Activated CD8-positive, alpha-beta memory T cell treated with anti-CD3 and anti-CD28 coated beads, Interleukin-2, amount 50 U/mL, for 24 hours (primary cell): ENCODE measurements around the gene EMX1.

ENCODE experiments used
- DNase-seq: peaks from one replicate; pipeline ENCODE4 v3.0.0-alpha.2; 2020; ENCODE audit errors: extremely low read depth

The EMX1 gene

DNA sequence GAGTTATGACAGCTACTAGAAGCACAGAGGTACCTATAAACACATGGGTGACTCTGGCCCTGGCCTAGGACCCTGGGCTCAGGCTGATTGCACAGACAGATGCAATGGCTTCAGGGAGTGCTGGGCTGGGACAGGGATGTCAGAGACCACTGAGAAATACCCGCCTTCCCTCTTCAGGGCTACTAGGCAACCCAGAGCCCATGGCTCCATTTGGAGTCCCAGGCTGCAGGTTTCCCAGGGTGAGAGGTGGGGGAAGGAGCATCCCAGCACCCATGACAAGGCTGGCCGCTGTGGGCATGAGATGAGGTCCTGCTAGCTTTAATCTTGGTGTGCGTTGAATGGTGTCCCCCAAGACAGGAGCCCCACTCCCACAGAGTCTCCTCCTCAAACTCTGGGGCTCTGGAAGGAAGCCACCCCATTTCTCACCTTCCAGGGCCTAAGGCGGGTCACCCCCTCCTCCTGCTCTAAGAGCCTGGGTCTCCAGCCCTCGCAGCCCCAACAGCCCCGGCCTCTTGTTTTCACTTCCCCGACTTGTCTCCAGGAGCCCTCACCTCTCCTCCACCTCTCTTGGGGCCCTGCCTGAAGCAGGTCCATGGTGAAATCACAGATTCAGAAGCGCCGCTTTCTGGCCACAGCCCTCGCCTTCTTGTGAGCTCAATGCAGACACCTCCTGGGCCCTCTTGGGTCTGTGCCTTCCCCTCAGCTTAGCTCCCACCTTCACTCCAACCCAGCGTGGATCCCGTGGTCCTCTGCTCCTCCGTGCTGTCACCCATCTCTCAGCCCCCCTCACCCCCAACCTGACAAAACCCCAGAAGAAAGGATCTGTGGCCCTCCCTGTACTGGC lies 41.4 kb downstream of the EMX1 start:
- no peak for DNase-seq

DNA sequence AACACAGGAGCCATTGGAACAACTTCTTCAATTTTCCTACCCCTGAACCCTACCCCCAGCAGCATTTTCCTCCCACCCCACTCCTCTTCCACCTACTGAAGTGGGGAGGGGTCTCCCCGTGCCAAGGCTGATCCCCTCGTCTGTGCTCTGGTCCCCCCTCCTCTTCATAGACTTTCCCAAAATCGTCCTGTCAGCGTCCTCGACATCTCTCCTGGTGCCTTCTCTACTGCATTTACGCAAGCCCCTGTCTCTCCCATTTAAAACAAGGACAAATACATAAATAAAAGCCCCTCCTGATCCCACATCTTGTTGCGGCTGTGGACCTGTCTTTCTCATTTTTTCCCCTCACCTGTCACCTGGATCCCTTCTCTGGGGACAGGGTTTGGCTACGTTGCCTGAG lies 42.2 kb downstream of the EMX1 start:
- no peak for DNase-seq

DNA sequence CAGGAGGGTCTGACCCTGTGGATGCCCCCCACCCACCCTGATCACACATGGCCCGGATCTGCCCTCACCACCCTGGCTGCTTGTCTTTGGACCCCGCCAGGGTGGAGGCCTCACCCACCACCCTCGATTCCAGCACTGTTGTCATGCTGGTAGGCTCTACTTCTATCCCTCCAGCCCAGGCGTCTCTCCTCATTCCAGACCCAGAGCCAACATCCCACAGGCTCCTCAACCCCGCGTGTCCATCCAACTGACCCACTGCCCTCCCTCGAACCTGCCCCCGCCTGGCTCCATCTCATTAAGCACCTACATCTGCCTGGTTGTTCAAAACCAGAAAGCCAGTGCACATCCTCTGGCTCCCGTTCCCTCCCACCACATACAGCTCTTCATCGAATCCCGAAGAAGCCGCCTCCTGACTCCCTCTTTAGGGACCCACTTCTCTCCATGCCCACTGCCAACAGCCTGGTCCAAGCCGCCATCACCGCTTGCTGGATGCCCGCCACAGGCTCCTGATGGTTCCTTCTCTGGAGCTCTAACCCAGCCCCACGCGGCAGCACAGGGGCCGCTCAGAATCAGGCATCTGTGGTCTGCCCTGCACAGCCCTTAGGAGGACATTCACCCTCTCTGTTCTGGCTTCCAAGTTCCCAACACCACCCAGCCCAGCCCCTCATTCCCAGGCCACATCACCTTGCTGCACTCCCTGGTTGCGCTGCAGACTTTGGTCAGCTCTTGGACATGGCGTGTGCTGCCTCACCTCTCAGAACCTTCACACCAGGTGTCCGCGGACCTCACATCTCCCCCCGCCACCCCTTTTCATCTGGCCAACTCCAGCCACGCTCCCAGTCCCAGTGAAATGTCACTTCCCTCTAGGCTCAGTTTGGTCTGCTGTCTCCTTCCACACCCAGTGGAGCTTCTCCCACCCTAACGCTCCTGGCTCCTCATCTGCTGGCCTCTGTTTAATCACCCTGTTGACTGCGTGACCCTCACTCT lies 43.0 kb downstream of the EMX1 start:
- DNase-seq = no peak

DNA sequence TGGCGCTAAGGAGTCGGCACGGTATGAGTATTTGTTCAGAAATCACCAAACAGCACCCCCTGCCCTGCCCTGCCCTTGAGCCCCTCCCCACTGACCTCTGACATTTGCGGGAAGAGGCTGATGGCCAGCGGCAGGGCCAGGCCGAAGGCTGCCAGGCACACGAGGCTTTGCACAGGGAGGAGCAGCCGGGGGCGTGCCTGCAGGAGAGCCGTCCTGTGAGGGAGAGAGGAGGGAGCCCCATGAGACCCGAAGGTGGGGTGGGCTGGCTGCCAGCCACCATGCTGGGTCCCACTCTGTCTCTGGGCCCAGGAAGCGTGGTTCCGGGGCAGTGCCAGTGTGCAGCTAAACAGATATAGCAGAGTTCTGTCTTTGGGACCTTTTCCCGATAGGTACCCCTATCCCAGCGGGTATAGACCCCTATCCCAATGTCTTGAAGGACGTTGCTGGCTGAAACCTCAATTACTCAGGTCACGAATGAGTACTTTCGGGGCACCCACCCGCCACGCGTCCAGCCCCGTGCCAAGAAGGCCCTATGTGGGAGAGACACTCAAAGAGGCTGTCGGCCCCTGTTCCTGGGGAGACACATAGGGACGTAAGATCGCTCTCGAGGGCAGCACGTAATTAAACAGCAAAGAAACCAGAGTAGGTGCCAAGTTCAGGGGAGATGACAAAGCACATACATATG lies 43.9 kb downstream of the EMX1 start:
- DNase-seq = no peak

DNA sequence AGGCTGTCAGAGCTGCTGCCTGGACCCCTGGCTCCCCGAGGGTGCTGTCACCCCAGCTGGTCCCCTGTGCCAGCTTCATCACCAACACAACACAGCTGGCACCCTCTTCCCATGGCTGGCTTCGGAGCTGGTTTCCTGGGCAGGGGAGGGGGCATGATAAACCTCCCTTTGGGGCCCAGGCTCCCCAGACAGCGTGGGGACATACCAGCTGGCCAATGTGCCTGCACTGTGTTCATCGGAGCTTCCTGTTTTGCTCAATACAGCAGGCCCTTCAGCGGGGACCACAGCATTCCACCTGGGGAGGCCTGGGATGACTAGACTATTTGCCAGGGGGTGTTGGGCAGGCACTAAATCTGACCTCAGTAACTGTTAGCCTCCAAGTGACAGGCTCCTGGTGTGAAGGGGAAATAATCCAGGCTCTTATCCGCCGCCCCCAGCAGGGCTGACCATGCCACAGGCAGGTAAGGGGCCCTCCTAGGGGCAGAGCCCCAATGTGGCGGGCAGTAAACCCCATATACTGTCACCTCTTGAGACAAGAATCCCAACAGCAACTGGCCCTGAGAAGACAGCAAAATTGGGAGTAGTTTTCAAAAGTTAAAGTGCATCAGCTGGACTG lies 44.6 kb downstream of the EMX1 start:
- DNase-seq = no peak

DNA sequence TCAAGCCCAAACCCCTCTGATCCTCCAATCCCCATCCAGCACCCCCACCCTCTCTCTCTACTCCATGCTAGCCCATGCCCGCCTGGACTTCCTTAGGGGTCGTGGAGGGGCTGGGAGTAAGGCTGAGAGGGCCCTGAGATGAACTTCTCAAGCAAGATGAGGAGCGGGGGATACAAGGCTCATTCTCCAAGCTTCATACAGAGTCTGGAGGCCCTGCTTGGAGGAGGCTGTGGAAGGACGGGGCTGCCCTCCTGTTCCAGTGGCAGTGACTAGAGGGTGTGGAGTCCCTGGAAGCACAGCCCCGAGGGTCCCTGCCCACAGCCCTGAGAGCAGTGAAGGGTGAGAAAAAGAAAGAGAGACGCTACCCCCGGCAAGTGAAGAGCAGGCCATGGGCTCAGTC lies 45.6 kb downstream of the EMX1 start:
- no peak for DNase-seq

DNA sequence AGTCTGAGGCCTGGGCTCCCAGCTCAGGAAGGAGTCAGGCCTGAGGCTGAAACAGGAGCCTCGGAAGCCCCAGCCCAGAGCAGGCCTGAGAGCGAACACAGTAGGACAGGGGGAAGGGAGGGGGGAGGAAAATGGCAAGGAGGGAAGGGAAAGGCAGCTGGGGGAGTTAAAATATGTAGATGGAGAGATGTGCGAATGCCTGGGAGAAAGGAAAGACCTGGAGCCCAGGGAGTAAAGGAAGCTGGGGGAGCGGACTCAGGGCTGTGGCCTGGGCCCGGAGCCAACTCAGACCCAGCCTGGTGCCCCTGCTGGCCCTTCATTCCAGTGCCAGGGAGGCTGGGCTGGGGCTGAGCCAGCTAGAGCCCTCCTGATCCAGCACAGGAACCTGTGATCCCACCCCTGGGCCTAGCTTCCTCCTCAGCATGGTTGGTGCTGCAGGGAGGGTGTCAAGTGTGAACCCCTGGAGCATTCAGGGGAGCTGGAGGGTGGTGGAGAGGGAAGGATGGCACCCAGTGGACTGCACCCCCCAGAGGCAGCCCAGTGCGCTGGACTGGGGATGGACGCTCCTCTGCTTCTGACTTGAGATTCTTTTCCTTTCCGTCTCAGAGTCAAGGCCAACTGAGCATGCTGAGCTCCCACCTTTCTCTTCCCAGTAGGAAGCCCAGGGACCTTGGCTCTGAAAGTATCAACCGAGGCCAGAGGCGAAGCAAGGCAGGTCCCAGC lies 46.3 kb downstream of the EMX1 start:
- no peak for DNase-seq

DNA sequence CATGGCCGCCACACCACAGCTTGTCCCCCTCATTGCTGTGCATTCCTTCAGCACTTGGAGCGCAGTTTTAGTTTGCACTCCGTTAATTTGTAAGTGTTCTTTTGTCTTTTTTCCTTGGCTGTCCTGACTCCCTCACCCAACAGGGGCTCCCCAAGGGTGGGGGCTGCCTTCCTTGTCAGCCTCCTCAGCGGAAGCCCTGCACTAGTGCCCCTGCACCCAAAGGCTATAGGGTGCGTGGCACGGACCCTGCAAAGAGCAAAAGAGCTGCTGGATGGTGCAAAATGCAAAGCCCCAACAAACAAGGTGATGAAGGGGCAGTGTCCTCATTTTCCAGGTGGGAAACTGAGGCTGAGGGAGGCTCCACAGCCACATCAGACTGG lies 46.8 kb downstream of the EMX1 start:
- DNase-seq = no peak

DNA sequence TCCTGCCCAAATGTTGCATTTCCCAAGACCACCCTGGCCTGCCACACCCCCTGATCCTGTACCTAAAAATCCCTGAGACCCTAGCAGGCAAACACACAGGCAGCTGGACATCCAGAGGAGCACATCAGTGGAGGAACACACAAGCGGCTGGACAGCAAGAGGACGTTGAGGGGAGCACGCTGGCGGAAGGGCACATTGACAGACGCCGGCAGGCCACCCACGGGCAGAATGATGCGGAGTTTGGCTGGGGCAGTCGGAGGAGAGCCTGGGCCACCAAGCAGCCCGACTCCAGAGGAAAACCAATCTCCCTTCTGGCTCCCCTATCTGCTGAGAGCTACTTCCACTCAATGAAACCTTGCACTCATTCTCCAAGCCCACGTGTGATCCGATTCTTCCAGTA lies 47.7 kb downstream of the EMX1 start:
- DNase-seq = no peak

DNA sequence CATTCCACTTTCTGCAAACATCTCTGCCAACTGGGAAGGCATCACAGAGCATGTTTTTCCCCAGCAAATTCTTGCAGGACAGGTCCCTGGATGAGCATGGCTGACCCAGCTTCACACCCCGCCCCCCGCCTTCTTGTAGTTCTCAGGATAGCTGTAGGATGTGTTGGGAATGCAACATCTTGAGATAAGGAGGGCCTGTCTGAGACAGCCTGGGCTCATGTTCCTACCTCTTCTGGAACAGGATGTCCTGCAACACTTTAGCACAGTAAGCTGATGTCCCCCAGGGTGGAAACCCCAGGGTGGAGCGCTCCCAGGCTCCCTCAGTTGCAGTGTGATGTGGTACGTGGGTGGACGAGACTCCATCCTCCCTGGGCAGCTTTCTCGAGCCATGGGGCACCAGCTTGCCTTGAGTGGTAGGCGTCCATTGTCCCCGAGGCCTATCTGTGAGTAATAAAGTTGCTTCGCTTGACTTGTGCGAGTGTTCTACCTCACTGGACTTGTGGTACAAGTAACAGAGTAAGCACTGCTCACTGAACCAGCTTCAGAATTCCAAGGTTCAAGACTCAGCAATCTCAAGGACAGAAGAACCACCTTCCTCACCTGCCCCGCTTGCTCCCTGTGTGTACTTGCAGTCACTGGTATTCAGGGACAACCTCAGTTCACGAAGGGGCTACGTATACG lies 48.6 kb downstream of the EMX1 start:
- DNase-seq = no peak

DNA sequence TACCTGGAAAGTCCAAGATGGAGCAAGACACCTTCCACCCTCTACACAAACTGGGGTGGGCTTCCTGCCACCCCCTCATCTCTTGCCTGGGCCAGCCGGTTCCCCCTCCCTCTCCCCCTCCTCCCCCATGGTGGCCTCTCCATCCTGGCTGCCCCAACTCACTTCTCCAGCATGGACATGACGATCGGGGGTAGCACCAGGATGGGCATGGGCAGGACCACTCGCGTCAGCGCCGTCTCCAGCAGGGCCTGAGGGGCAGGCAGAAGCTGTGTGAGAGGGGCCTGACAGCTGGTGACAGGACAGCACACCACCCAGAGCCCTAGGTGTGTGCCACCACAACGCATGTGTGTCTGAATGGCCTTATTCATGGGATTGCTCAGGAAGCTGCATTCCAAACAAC lies 51.0 kb downstream of the EMX1 start:
- DNase-seq = no peak

DNA sequence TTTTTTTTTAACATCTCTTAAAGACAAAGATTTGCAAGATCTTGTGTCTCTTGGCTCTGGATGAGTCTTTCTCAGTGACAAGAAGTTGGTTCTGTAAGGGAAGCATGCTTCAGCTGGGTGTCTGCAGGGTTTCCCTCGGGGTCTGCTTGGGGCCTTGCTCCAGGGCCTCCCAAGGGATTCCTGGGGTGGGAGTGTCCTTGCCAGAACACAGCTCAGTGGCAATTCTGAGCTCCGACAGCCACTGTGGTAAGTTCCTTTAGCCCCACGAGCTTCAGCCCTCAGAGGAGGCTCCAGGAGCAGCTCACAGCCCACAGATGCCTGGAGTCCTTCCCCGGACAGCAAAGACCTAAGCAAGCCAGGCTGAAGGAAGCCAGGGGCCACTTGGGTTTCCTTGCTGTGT lies 52.4 kb downstream of the EMX1 start:
- no peak for DNase-seq

DNA sequence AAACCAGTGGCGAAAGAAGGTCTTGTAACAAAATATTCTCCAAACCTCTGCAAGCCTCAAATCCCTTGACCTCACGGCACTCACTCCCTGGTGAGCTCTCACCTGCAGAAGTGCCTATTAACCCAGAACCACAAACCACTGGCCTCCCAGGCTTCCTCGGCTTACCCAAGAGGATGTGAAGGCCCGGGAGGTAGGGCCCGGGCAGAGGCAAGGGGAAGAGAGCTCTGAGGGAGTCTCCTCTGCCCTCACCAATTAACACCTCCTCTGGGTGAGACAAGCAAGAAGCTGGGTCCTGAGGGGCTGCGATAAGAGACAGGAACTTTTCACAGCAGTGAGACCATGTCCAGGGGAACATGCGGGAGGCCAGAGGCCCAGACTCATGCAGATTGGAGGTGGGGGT lies 53.7 kb downstream of the EMX1 start:
- no peak for DNase-seq

DNA sequence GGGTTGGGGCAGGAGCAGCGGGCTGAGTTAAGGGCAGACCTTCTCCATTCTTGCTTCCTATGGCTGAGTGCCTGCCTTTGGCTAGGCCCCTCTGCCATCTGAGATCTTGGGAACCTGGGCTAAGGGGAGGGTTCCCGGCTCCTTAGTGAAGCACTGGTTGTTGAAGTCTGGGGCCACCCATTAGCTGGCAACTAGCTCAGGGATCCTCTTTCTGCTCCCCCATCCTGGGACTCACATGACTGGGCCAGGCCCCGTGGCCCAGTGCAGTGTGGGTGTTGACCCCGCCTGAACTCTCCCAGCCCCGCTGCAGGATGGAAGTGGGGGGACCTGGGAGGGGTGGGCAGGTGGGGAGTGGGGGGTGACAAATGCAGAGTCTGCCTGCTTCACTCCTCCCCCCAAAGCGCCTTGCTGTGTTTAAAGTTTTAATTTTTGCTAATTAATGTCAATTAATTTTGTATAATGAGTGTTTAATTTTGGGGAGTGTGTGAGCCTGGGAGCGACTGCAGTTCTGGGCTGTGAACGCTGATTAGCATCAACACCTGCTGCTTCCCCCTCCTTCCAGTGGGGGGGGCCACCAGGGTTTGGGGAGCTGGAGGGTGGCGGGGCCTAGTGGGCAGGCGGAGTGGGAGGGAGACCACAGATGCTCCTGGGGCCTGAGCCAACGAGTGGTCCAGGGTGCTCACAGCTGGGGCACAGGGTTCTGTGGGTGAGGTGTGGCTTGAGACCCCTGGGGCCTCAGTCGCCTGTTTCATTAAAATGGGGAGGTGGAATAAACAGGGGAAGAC lies 55.2 kb downstream of the EMX1 start:
- DNase-seq = no peak

DNA sequence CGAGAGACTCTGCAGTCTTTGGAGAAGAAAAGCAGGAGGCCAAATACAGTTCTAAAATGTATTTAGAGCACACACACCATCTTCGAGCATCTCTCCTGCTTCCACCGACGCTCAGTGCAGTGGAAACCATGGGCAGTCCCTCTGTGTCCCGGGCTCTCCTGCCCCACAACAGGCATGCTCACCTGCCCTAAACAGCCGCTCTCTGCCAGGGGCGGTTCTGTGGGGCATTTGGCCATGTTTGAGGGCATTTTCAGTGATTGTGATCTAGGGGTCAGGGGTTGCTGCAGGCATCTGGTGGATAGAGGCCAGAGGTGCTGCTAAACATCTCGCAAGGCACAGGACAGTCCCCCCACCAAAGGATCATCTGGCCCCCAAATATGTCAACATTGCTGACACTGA lies 55.8 kb downstream of the EMX1 start:
- DNase-seq = no peak

DNA sequence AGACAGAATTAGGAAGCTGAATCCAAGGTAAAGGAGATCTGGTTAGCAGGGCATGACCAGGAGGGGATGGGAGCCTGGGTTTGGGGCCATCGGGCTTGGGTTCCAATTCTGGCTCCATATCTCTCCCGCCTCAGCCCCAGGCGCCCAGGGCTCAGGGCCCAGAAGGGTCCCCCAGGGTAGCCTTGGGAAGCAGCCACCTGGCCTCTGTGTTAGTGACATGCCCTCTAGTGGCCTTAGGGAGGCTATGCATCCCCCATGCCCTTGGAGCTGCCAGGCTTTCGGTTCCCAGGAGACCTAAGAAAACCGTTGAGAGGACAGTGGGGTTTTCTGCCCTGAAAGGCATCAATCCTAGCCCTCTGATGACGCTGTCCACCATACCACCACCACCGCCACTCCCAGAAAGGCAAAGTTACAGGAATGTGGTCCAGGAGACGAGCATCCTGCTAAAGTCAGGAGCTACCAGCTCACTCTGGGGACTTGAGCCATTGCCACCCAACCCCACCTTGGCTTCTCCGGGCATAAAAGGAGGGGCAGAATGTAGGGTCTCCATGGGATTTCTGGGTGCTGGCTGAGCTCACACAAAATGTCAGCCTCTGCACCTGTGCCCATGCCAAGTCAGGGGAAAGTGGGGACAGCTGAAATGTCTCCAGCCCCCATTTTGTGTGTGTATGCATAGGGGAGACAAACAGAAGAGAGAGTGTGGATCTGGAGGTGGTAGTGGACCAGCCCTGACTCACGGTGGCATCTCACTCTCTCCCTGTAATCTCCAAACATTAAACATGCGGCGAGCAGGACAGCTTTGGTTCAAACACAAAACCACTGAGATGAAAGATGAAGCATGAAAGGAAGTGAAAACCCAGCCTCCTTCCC lies 56.5 kb downstream of the EMX1 start:
- no peak for DNase-seq

DNA sequence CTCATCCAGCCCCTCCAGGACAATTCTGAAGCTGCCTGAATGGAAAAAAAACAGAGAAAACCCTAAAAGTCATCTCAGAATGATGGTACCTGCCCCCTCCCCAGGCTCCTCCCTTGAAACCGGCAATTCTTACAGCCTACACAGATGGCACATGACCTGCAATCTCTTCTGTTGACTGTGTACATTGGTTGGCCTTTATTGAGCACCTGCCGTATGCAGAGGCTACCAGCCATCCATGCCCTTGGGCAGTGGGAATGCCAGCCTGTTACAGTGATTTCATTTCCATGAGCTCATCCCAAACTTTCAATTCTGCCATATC lies 57.1 kb downstream of the EMX1 start:
- DNase-seq = no peak

DNA sequence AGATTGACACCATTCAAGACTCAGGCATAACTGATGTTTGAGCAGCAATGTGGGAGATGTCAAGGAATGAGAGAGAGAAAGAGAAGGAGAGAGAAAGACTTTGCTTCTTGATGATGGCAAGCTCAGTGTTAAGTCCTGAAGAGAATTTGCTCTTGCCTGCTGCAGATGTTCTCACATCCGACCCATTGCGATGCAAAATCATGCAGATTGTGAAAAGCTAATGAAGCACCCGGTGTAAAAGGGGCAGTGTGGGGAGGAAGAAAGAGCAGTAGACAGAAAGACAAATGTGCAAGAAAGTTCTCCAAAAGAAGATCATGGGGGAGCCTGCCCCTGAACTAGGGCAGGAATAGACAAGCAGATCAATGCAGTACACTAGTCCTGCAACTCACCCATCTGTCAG lies 57.7 kb downstream of the EMX1 start:
- no peak for DNase-seq

DNA sequence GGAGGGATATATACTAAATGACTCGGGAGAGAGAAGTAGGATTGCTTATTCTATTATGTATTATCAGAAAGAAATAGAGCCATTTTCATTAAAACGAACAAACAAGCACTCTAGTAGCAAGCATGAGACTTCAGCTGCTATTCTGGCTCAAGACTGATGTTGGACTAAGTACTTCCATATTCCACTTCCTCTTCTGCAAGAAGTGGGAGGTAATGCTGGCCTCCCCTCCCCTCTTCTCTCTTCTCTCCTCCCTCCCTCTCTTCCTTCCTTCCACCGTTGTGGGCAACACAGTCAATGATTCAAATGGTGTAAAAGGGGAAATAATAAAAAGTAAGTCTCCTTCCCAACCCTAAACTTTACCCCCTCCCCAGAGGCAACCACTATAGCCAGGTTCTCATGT lies 62.6 kb downstream of the EMX1 start:
- no peak for DNase-seq
